ENCODE measurements around the gene FZD2.
A peak's percentile ranks its signal among the peaks of the same experiment; 100 is the strongest.
"Not testable (repeated sequence)": the region's sequence is repeated elsewhere in the genome, so short reads cannot be mapped to it uniquely, and the experiment has no call there.

The FZD2 gene

DNA sequence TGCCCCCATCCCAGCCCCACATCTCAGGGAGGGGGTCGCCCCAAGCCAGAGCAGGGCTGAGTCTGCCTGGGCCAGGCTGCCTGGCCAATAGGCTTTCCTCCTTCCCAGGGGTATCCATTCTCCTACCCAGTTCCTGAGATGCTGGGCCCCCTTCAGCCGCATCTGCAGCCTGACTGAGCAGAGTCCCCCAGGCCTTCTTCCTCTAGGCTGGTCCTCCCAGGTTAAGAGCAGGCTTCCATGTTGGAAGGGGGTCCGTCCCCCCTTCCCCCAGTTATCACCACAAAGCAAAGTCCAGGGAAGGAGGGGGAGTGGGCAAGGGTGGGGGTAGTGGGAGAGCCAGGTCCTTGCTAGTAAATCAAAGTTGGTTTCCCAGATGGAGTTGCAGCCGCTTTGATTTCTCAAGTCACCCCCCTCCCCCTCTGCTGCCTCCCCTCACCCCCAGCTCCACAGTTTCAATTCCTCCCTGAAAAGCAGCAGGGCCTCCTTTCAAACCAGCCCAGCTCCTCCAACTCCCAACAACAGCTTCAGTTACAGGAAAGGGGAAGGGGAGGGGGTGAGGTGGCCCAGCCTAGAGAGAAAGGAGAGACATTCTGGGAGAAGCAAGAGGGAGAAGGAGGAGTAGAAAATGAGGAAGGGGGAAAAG, 9.5 kb upstream of the FZD2 start:
- no peak for DNase-seq

DNA sequence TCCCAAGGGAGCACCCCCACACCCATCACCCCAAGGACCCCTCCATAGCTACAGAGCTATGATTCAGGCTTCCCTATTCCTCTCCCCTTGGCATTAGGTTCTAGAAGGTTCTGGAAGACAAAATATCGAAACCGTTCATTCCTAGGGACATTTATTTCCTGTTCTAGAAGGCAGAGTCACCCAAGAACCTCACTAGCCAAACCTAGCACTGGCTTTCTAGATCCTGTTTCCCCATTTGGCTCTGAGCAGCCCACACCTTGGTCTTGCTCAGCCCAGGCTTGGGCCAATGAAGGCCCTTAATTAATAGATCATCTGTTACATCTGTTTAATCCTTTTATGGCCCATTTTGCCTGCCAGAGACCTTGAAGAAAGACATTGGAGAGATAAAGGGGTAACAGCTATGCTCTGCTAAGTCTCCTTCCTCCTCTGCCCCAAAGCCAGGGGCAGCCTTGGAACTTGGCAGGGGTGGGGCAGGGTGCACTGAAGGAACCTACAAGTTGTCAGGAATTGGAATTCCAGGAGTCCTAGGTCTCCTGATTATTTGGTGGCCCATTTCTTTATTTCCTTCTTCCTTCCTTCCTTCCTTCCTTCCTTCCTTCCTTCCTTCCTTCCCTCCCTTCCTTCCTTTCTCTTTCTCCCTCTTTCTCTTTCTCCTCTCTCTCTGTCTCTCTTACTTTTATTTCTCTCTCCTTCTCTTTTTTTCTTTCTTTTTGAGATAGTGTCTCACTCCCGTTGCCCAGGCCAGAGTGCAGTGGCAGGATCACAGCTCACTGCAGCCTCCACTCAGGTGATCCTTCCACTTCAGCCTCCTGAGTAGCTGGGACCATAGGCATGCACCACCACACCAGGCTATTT, 8.7 kb upstream of the FZD2 start:
- DNase-seq = no peak

DNA sequence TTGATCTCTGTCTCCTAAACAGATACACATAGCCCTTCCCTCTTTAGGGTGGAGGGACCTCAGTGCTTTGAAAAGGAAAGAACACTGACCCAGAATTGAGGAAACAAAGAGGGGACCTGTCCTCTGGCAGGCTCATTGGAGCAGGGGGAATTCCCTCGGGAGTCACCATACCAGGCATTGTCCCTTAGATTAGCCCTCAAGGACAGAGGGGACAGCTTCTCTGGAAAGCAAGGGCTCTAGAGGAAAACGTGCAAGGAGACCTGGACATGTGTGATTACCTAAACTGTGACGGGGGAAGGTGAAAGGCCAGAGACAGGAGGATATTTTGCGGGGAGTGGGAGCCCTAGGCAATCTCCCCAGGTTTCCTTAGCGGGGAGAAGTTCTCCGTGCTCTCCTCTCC, 7.6 kb upstream of the FZD2 start:
- no peak for DNase-seq

DNA sequence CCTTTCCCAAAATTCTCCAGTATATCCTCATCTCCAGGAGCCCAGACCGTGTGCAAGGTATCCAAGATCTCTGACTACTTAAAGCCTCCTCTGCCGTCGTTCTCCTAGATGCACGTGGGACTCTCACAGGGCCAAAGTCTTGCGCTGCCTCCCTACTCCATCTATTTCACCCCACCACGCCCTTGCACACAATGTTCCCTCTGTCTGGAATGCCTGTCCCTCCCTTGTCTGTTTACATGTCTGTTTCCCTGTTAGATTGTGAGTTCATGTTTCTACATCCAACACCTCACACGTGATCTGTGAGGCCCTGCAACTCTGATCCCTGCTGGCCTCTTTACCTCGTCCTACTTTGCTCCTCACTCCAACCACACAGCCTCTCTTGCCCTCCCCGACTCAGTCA, 4.9 kb upstream of the FZD2 start:
- DNase-seq = no peak

DNA sequence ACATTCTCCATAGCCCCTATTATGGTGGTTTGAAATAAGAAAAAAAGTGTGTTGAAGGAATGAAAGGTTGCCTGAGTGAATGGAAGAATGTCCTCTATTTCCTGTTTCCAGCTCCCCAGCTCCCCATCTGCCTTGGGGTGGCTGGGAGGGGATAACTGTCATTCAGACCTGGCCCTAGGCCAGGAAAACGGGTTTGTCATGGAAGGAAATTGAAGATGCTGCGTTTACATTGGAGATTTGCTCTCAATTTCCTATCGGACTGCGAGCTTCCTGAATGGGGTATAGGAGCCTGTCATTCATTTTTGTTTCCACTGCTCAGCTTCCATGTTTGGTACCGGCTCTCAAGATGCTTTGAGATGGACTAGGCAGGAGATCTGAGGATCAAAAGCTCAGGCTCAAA, 2.2 kb upstream of the FZD2 start:
- DNase-seq = no peak

DNA sequence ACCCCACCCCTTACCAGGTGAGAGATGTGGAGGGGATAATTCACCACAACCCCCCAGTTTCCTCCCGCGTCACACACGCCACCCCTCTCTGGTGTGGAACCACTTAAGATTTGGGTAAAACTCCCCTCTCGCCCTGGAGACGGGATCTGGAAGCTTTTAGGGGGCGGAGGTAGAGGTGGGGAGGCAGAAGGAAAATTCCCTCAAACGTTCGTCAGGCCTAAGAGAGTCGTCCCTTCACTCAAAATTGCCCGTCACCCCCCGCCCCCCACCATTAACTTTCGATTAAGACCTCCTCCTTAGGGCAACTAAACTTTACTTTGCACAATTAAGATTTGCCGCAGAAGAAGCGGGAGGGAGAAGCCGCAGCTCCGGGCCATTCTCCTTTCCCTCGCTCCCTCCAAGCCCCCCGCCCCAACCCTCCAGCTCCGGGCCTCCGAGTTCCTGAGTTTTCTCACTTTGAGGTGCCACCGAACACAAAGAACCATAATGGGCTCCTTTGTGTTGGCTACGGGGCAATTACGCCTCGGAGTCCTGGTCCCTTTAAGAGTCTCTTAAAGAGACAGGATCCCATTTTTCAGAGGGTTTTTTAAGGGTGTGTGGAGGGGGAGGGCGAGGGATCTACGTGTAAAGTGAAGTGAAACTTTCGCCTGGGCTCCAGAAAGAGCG, 985 bp upstream of the FZD2 start:
- DNase-seq = no peak

DNA sequence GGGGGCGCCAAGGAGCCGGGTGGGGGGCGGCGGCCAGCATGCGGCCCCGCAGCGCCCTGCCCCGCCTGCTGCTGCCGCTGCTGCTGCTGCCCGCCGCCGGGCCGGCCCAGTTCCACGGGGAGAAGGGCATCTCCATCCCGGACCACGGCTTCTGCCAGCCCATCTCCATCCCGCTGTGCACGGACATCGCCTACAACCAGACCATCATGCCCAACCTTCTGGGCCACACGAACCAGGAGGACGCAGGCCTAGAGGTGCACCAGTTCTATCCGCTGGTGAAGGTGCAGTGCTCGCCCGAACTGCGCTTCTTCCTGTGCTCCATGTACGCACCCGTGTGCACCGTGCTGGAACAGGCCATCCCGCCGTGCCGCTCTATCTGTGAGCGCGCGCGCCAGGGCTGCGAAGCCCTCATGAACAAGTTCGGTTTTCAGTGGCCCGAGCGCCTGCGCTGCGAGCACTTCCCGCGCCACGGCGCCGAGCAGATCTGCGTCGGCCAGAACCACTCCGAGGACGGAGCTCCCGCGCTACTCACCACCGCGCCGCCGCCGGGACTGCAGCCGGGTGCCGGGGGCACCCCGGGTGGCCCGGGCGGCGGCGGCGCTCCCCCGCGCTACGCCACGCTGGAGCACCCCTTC, 484 bp downstream of the FZD2 start:
- DNase-seq = peak; percentile 12

DNA sequence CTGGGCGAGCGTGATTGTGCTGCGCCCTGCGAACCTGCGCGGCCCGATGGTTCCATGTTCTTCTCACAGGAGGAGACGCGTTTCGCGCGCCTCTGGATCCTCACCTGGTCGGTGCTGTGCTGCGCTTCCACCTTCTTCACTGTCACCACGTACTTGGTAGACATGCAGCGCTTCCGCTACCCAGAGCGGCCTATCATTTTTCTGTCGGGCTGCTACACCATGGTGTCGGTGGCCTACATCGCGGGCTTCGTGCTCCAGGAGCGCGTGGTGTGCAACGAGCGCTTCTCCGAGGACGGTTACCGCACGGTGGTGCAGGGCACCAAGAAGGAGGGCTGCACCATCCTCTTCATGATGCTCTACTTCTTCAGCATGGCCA, 1.0 kb downstream of the FZD2 start:
- no peak for DNase-seq

DNA sequence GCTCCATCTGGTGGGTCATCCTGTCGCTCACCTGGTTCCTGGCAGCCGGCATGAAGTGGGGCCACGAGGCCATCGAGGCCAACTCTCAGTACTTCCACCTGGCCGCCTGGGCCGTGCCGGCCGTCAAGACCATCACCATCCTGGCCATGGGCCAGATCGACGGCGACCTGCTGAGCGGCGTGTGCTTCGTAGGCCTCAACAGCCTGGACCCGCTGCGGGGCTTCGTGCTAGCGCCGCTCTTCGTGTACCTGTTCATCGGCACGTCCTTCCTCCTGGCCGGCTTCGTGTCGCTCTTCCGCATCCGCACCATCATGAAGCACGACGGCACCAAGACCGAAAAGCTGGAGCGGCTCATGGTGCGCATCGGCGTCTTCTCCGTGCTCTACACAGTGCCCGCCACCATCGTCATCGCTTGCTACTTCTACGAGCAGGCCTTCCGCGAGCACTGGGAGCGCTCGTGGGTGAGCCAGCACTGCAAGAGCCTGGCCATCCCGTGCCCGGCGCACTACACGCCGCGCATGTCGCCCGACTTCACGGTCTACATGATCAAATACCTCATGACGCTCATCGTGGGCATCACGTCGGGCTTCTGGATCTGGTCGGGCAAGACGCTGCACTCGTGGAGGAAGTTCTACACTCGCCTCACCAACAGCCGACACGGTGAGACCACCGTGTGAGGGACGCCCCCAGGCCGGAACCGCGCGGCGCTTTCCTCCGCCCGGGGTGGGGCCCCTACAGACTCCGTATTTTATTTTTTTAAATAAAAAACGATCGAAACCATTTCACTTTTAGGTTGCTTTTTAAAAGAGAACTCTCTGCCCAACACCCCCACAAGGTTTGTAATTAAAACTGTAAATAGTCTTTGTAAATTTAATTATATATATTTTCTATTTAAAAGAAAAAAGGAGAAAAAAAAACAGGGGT, 1.7 kb downstream of the FZD2 start:
- no peak for DNase-seq

DNA sequence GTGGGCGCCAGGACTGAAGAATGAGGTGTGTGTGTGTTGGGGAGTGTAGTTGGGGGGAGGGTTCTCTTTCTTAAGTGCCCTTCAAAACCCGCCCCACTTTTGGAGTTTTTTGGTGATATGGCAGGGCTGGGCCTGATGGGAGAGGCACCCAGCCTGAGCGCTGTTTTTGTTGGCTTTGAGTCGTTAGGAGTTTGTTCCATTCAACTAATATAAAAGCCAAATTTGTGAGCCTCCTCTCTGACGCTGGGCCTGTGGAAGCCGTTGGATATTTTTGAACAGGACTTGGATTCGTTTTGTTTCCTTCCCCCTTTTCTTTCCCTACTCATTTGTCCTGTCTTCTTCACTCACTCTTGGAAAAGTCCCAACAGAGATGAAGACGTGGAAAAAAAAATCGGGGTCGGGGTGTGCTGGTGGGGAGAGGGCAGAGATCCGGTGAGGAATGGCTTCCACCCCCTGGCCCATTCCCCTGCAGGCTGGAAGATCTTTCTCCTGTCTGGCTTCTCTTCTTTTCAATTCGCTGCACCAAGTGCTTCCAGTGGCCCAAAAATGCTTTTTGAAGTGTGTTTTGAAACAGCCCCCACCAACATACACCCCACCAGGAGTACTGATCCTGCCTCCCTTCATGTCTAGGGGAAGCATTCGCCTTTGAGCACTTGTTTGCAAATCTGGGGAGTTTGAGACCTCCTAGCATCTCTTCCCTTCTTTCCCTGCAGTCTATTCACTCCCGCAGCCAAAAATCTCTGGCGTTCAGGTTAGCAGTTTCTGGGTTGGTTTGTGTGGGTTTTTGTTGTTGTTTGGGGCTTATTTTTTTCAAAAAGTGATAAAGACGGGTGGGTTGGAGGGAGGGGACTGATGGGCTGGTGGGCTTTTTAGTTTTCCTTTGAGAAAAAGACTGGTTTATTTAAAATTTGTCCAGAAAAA, 2.6 kb downstream of the FZD2 start:
- DNase-seq = no peak

DNA sequence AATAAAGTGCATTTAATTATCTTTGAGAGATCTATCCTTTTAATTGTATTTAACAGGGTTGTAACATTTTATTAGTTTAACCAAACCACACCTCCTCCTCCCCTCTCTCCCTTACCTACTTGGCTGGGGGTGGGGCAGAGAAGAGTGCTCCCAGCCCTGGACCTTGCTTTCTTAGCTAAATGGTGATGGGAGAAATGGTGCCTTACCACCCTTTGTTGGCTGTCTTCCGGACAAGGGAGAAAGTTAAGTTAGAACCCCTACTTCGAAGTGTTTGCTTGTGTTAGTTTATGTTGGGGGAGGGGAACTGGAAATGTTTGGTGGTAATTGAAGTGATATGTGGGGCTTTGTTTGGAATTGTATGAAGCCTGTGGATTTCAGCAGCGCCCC, 3.9 kb downstream of the FZD2 start:
- no peak for DNase-seq

DNA sequence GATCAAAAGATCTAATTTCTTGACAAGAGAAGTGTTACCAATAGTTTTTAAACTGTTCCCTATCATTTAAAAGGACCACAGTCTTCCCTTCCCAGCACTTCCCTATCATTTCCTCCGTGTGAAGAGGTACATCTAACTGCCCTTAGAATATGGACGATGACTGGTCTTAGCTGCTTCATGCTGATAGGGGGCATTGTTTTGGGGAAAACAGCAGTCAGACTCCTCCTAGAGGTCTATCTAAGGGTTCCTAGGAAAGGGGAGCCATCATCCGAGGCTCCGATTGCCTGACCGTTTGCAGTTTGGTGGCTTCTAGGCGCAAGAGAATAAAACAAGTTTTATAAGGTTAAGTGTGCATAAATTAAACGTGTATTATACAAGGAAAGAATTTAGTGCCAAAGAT, 7.1 kb downstream of the FZD2 start:
- no peak for DNase-seq

DNA sequence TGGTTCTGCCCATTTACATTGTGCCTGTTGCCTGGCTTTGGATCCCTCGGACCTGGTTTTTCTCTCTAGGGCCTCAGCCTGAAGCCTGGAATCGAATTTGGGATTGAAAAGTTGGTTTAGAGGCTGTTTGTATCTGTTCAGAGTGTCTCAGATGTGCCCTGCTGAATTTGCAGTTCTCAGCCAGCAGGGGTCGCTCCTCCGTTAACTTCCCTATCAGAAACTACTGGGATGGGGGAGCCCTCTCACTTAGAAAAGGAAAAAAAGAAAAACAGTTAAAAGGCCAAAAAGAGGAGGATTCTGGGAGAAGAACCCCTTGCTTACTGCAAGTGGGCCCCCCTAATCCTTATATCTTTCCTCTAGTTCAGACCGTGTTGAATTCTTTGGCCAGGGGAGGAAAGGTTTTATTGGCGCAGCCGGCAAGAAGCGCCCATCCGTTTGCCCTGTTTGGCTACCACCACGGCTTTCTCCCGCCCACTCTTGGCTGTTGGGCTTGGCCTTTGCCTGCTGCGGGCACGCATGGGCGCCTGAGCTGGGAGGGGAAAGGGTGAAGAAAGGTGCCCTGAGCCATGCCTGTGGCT, 8.7 kb downstream of the FZD2 start:
- no peak for DNase-seq

DNA sequence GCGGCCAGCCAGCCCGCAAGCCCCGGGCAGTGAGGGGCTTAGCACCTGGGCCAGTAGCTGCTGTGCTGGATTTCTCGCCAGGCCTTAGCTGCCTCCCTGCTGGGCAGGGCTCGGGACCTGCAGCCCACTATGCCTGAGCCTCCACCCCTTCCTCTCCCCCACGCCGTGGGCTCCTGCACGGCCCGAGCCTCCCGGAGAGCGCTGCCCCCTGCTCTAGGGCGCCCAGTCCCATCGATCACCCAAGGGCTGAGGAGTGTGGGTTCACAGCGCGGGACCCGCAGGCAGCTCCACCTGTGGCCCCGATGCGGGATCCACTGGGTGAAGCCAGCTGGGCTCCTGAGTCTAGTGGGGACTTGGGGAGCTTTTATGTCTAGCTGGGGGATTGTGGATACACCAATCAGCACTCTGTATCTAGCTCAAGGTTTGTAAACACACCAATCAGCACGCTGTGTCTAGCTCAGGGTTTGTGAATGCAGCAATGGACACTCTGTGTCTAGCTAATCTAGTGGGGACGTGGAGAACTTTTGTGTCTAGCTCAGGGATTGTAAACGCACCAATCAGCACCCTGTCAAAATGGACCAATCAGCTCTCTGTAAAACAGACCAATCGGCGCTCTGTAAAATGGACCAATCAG, 11.1 kb downstream of the FZD2 start:
- DNase-seq = not testable (repeated sequence)

DNA sequence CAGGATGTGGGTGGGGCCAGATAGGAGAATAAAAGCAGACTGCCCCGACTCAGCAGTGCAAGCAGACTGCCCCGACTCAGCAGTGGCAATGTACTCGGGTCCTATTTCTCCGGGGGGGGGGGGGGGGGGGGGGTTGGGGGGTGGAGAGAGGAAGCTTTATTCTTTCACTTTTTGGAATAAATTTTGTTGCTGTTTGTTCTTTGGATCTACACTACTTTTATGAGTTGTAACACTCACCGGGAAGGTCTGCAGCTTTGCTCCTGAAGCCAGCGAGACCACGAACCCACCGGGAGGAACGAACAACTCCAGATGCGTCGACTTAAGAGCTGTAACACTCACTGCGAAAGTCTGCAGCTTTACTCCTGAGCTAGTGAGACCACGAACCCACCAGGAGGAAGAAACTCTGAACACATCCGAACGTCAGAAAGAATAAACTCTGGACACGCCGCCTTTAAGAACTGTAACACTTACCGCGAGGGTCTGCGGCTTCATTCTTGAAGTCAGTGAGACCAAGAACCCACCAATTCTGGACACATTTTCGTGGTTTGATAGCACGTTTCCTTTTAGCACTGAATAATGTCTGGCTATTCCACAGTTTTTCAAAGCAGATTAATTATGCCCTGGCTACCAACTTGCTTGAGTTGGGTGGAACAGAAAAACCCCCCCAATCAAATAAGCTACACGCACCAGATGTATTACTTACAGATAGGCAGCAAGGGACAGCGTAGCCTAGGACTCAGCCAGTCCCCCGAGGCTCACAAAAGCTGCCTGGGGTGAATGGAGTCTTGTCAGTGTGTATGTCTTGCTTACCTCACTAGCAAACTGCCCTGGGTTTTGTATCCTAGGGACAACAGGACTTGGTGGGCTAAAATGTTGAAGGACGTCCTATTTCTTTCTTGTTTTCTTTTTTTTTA, 11.9 kb downstream of the FZD2 start:
- no peak for DNase-seq

DNA sequence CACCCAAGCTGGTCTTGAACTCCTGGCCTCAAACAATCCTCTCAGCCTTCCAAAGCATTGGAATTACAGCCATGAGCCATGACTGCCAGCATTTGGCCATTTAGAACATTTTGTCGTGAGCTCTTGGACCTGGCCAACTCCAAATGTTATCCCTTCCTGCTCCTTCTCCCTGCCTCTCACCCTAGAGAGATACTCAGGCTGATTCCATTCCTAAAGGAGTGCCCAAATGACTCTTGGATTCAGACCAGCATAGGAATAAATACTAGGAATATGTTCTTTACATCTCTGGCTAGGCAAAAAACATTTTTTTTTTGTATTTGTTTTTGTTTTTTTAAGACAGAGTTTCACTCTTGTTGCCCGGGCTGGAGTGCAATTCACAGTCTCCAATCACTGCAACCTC, 15.5 kb downstream of the FZD2 start:
- no peak for DNase-seq

DNA sequence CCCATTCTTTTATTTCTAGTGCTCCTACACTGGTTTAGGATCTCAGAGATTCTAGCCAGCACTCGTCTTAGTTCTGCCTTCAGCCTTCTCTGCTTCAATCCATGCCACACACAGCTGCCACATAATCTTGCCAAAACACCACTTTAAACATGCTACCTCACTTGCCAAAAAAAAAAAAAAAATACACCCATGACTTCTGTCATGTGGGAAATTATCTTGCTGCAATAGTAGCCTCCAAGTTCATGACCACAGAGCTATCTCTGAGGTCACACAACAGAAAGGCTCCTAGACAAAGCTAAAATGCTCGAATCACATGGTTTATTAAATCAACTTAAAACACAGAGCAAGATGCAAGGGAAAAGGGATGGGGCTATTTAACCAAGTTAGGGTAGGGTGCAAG, 18.1 kb downstream of the FZD2 start:
- no peak for DNase-seq

DNA sequence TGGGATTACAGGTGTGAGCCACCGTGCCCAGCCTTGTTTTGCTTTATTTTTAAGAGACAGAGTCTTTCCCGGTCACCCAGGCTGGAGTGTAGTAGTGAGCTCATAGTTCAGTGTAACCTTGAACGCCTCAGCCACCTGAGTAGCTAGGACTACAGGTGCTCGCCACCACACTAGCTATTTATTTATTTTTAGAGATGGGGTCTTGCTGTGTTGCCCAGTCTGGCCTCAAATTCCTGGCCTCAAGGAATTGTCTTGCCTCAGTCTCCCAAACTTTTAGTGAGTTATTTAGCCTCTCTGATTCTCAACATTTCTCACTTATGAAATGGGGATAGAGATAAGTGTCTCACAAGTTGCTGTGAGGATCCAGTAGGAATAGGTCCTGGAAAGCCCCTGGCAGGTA, 21.7 kb downstream of the FZD2 start:
- no peak for DNase-seq

DNA sequence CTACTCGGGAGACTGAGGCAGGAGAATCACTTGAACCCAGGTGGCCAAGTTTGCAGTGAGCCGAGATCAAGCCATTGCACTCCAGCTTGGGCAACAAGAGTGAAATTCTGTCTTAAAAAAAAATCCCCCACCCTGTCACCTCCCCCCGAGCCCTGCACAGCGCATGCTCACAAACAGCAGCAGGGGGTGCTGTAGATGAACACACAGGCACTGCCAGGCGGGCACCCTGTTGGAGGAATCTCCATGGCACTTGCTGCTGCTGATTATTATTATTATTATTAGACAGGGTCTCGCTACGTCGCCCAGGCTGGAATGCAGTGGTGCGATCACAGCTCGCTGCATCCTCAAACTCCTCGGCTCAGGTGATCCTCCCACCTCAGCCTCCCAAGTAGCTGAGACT, 24.6 kb downstream of the FZD2 start:
- DNase-seq = no peak

DNA sequence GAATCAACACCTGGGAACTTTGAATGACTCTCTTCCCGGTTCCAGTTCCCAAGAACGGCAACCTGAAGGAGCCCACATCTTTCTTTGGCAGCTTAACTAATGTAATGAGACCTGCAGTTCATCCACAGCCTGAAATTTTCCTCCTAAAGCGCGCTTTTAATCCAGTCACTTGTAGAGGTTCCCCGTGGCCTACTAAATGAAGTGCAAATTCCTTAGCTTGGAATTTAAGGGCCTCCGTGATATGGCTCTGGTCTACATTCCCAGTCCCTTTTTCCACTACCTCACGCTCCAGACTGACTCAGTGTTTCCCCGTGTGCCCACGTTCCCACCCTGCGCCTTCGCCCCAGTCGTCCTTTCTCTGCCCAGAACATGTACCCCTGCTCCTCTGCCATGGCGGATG, 27.2 kb downstream of the FZD2 start:
- DNase-seq = no peak

Data from activated effector memory CD4-positive, alpha-beta T cell treated with Interleukin-2 at 50 U/mL for 16 hours (primary cell).